NK-92 (cell line): ENCODE data around the gene TEX264.
"Not testable (repeated sequence)": the region's sequence is repeated elsewhere in the genome, so short reads cannot be mapped to it uniquely, and the experiment has no call there.

Experiments
- DNase-seq: peaks from one replicate; lab custom pipeline; 2025; ENCODE audit not compliant: unreplicated experiment; lab: John Stamatoyannopoulos, UW

Gene TEX264

DNA sequence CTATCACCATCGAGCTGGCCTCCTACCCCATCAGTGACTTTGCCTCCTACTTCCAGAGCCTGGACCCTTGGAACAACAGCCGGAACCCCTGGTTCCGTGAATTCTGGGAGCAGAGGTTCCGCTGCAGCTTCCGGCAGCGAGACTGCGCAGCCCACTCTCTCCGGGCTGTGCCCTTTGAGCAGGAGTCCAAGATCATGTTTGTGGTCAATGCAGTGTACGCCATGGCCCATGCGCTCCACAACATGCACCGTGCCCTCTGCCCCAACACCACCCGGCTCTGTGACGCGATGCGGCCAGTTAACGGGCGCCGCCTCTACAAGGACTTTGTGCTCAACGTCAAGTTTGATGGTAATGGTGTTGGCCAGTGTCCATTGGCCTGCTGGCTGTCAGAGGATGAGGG is 41.9 kb downstream of the TEX264 start:
- DNase-seq, result no peak

DNA sequence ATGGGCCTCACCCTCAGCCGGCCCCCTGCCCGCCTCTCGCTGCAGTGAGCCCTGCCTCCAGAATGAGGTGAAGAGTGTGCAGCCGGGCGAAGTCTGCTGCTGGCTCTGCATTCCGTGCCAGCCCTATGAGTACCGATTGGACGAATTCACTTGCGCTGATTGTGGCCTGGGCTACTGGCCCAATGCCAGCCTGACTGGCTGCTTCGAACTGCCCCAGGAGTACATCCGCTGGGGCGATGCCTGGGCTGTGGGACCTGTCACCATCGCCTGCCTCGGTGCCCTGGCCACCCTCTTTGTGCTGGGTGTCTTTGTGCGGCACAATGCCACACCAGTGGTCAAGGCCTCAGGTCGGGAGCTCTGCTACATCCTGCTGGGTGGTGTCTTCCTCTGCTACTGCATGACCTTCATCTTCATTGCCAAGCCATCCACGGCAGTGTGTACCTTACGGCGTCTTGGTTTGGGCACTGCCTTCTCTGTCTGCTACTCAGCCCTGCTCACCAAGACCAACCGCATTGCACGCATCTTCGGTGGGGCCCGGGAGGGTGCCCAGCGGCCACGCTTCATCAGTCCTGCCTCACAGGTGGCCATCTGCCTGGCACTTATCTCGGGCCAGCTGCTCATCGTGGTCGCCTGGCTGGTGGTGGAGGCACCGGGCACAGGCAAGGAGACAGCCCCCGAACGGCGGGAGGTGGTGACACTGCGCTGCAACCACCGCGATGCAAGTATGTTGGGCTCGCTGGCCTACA is 44.4 kb downstream of the TEX264 start:
- DNase-seq, result no peak

GRCh38 chr3:51715977-51716294 is 44.9 kb downstream of the TEX264 start:
- no peak for DNase-seq

GRCh38 chr3:51716805-51717204 is 45.8 kb downstream of the TEX264 start:
- no peak for DNase-seq

DNA sequence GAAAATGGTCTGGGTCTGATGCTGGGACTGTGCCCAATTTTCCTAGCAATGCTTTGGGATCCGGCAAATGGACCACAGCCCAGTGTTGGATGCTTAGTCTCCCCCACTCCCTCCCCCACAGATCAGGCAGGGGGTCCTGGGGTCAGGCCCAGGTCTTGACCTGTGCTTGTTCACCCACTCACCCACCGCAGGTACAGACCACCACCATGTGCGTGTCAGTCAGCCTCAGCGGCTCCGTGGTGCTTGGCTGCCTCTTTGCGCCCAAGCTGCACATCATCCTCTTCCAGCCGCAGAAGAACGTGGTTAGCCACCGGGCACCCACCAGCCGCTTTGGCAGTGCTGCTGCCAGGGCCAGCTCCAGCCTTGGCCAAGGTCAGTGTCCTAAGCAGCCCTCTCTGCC is 46.4 kb downstream of the TEX264 start:
- DNase-seq, result no peak

GRCh38 chr3:51717947-51718346 is 46.9 kb downstream of the TEX264 start:
- DNase-seq, result no peak

DNA sequence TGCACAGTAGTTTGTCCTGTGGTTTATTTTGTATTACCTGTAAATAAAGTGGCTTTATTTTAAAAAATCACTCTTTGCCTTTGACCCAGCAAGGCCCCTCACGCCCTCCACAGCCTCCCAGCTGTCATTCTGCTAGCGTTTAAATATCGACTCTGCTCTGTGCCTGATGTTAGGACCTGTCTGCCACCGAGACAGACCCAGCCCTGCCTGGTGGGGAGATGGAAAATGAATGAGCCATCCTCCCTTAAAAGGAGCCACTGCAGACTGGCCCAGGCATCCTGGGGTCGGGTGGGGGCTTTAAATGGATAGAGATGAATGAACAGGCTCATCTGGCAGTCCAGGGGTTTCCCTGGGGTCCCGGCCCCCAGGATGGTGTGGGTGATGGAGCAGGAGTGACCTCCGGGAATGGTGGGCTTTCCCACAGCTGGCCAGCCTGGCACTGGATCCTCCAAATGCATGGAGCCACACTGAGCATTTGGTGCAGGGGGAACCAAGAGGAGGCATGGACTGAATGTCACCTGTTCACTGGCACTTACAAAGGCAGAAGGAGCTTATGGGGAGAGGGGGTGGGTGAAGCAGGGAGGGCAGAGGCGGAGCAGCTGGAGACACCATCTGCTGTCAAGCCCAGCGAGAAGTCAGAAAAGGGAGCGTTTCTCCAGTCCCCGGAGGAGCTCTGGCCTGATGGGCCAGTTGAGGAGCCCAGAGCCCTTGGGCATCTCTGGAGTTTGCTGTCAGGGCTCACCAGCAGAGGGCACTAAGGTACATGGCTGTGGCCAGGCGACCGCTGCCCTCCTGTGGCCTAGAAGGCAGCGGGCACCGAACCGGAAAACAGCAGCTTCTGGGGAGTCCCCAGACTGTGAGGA is 47.7 kb downstream of the TEX264 start:
- DNase-seq, result no peak

DNA sequence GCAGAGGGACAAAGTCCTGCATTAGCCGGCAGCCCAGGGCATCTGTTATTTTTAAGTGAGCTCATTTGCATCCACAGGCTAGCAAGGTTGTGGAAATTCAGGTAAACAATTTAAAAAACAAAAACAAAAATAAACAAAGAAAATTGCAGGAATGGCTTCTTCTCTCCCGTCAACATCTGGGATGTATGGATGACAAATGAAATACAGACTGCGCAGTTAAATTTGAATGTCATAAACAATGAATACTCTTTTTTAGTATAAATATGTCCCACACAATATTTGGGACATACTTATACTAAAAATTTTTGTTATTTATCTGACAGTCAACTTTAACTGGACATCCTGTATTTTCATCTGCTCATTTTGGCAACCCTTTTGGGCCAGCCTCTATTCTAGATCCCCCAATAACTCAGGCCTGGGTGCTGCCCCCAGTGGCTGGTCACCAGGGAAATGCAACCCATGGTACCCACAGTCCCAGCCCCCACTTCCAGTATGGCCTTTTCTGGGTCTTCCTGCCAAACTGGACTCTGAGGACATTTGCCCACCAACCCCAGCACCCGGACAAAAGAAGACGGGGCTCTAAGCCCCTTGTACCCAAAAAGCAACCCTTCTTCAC is 48.5 kb downstream of the TEX264 start:
- DNase-seq, result no peak

DNA sequence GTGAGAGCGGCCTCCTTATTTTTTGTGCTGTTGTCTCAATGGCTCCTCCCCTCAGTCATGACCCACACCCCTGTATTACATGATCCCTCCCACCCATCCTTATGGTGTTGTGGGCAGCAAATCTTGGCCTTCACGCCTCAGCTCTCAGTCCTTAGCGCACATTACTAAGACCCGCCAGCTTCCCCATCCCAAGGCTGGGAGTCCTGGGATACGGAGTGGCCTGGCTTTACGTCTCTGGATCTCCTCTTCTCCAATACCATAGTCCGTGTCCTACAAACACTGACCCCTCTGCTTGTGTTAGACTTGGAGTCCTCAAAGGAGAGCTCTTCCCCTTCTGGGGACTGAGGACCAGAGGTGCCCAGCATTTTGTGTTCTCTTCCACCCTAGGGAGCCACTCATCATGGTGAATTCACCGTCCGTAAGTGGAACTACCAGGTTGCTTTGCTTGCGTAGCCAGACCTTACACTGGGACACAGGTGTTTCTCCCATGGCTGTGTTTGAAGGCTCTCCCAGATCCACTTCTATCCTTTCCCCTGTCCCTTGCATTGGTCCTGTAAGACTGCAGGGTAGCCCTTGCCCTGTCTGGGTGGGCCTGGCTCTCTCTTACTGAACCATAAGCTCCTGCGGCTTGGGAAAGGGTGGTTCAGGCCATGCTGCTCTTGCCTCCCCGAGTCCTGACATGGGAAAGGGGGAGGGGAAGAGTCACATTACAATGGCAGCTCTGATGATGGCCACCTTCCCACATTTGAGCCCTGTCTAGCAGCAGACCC is 49.4 kb downstream of the TEX264 start:
- no peak for DNase-seq

DNA sequence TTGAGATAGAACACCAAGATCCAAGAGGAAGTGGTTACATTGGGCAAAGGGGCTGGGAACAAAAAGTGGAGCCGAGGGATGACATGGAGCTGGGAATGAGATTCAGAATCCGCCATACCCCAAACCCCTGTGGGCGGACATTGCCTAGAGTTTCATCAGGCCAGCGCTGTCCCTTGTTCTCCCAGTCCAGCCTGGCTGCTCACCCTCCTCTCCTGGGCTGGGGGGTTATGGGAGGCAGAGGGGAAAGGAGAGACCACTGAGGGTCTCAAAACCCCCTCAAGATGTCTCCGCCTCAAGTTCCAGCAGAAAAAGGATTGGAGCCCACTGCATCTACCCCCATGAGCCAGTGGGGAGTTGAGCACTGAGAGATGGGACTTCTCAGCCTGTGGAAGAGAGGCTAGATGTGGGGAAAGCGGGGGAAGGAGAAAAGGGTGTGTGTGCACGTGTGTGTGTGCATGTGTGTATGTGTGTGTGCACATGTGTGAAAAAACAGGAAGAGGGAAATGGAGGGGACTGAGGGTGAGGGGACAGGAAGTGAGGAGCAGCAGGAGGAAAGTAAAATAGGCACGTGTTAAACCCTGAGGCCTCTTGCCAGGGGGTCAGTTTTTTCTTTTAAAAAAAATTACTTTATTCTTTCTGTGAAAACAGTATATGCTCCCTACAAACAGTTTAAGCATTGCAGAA is 50.2 kb downstream of the TEX264 start:
- no peak for DNase-seq

- DNase-seq, result no peak
Measured at GRCh38 chr3:51722362-51722761, 51.3 kb downstream of the TEX264 start.

DNA sequence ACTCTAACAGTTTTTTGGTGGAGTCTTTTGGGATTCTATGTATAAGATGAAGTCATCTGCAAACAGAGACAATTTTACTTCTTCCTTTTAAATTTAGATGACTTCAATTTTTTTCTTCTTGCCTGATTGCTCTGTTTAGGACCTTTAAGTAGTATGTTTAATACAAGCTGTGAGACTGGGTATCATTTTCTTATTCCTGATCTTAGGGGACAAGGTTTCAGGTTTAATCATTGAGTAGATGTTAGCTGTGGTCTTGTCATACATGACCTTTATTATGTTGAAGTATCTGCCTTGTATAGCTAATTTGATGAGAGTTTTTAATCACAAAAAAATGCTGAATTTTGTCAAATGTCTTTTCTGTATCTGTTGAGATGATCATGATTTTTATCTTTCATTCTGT is 56.4 kb downstream of the TEX264 start:
- DNase-seq, result no peak

DNA sequence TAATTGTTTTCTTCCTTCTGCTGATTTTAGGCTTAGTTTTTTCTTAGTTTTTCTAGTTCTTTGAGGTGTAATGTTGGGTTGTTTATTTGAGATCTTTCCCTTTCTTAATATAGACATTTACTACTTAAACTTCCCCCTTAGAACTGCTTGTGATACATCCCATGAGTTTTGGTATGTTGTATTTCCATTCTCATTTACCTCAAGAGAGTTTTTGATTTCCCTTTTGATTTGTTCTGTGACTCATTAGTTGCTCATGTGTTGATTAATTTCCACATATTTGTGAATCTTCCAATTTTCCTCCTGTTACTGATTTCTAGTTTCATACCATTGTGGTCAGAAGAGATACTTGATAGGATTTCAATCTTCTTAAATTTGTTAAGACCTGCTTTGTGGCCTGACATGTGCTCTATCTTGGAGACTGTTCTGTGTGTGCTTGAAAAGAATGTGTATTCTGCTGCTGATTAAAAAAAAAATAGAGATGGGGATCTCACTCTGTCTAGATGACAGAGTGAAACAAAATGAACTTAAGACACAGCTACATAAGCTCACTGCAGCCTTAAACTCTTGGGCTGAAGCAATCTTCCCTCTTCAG is 58.1 kb downstream of the TEX264 start:
- no peak for DNase-seq

DNA sequence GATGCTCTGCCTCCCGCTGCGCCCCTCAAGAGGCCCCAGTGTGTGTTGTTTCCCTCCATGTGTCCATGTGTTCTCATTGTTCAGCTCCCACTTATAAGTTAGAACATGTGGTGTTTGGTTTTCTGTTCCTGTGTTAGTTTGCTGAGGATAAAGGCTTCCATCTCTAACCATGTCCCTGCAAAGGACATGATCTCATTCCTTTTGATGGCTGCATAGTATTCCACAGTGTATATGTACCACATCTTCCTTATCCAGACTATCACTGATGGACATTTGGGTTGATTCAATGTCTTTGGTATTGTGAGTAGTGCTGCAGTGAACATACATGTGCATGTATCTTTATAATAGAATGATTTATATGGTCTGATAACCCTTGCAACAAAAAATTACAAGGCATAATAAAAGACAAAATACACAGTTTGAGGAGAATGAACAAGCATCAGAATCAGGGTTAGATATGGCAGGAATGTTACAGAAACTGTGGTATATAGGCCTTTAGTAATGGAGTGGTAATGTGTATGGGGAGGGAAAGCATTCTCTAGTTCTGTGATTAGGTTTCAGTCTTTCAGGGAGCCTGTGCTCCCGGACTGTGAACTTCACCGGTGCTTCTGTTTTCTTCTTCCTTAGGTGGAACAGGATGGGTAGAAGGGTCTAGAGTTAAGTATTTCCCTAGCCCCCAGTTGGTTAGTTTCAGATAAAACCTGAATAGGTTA is 63.0 kb downstream of the TEX264 start:
- DNase-seq, result no peak

DNA sequence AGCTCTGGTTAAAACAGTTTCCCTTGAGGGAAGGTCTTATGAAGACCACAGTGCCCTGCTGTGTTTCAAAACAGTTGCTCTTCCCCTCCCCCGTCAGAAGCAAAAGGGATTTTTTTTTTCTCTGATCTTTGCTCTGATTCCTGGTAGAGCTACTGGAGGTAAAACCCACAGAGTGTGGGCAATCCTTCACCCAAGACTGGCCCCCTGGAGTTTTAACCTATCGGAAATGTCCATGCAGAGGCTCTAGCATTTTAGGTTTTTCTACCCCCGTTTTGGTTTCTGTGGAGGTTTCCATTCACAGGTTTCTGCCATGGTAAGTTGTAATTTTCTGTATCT is 63.5 kb downstream of the TEX264 start:
- no peak for DNase-seq

GRCh38 chr3:51735039-51735438 is 64.0 kb downstream of the TEX264 start:
- no peak for DNase-seq

DNA sequence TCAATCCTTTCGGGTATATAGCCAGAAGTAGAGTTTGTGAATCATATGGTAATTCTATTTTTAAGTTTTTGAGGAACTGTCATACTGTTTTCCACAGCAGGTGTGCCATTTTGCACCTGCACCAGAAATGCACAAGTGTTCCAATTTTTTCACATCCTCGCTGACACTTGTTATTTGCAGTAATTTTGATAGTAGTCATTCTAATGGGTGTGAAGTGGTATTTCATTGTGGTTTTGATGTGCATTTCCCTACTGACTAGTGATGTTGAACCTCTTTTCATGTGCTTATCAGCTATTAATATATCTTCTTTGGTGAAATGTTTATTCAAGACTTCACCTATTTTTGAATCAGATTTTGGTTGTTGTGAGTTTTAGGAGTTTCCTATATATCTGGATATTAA is 64.9 kb downstream of the TEX264 start:
- DNase-seq, result no peak

DNA sequence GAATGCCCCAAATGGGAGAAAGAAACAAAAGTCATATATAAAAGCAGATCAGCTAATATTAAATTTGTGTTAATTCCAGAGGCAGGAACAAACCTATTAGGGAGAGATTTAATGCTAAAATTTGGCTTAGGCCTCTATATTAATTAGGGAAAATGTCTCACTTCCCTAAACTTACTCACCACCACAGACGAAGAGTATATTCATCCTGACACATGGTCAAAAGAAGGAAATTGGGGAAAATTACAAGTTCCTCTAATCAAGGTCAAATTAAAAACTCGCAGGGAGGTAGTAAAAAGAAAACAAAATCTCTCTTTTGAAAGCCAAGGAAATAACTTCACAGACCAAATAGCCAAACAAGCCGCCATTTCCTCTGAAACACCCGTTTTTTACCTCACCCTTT is 68.1 kb downstream of the TEX264 start:
- no peak for DNase-seq

DNA sequence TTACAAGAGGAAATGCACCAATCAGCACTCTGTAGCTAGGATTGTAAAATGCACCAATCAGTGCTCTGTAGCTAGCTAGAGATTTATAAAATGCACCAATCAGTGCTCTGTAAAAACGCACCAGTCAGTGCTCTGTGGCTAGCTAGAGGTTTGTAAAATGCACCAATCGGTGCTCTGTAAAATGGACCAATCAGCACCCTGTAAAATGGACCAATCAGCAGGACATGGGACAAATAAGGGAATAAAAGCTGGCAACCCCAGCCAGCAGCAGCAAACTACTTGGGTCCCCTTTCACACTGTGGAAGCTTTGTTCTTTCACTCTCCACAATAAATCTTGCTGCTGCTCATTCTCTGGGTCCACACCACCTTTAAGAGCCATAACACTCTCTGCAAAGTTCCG is 71.3 kb downstream of the TEX264 start:
- not testable (repeated sequence) for DNase-seq

- DNase-seq, result not testable (repeated sequence)
Measured at GRCh38 chr3:51742978-51743377, 71.9 kb downstream of the TEX264 start.
